NCI-H1092 treated with DMSO at 0.1 percent for 48 hours (cell line): ENCODE data around the gene CNTN4.

Experiments used
- DNase-seq: peaks from one replicate; lab custom pipeline; 2025; lab: John Stamatoyannopoulos, UW

Gene CNTN4

DNA sequence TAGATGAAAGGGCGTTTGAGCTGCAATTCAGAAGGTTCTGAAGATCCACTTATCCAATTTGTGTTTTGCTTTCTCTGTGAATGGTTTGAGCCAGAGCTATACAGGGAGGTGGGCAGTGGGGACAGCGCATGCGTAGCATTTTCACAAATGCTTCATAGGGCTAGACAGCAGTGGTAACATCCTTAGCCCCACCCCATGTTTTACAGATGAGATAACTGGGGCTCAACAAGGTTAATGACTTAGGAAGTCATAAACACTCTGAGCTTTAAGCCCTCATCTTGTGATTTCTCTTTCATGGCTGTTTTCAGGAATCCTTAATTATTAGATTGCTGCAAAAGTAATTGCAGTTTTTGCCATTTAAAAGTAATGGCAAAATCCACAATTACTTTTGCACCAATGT, 602.8 kb downstream of the CNTN4 start:
- DNase-seq: no peak

- no peak for DNase-seq
Observed at GRCh38 chr3:2706144-2706835, 607.6 kb downstream of the CNTN4 start.

GRCh38 chr3:2706836-2707210, 608.2 kb downstream of the CNTN4 start:
- no peak for DNase-seq

DNA sequence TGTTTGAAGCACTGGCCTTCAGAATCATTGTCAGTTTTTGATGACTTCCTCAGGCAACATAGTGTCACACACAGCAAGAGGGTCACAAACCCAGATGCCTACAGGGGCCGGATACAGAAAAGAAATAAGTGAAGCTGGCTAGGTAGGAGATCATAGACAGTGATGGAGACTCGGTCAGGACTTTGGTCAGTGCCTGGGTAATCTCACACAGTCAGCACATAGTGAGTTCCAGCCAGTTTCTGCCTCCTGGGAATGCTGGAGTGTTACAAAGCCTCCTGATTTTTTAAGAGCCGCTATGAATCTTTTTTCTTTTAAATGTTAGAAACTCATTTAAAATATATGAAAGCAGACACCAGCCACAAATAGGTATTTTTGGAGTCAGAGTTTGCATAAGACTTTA, 612.4 kb downstream of the CNTN4 start:
- DNase-seq: no peak

- no peak for DNase-seq
Observed at GRCh38 chr3:2713923-2714322, 615.3 kb downstream of the CNTN4 start.

- no peak for DNase-seq
Observed at GRCh38 chr3:2714834-2715233, 616.2 kb downstream of the CNTN4 start.

GRCh38 chr3:2727101-2727500, 628.4 kb downstream of the CNTN4 start:
- DNase-seq: no peak

GRCh38 chr3:2727610-2728318, 629.1 kb downstream of the CNTN4 start:
- DNase-seq: peak; percentile 75

DNA sequence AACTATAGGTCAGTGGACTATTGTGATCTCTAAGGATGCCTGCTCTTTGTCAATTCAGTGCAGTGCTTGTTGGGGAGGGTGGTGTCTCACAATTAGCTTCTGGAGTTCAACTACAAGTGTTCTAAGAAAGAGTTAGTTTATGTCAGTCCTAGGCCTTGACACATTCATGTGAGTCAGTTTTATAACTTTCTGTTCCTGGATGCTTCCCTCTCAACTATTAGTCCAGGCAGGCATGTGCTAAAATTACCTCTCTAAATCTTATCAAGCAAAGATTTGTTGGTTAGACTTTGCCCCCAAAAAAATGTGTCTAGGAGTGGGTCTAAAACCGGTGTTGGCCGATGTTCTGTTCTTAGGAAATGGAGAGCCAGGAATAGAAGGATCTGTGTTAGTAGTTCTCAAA, 633.2 kb downstream of the CNTN4 start:
- no peak for DNase-seq

- no peak for DNase-seq
Observed at GRCh38 chr3:2735392-2735894, 636.8 kb downstream of the CNTN4 start.

DNA sequence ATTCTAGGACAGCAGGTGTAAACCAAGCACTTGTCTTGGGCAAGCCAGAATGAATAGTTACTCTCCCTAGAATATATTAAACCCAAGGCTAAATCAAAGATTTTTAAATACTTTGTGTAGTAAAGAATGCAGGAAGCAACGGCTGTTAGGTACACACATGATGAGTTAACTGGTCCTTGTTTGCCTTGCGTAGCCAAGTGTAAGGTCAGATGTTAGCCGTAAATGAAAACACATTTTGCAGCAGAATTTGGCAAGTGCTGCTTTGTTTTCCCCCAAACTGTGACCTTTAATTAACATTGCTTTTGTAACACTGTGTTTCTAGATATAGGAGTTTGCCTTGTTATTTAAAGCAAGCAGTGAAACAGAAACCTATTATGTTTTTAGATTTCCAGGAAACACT, 642.9 kb downstream of the CNTN4 start:
- no peak for DNase-seq

DNA sequence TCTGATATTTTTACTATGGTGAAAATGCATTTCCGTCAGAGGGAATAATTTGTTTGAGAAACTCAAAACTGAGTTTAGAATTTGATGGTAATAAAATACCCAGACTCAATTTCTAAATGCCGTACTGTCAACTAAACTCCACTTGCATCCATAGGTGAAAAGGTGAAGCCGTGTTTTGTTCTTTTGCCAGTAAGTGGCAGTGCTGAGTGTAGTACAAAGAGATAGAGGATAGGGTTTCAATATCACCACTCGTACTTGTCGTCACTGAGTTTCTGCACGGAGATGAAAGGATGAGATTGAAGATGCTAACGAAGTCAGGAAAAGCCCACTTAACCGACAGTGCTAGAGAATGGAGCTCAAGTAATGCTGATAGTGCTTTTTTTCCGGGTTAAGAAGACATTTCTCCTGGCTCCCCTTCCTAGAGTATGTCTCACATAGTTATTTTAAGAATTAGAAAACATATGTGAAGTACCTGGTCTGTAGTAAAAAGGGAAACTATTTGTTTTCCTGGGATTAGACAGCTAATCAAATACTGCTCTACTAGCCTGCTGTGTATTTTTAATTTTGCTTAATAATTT, 666.4 kb downstream of the CNTN4 start:
- peak; percentile 62 for DNase-seq

GRCh38 chr3:2770451-2770850, 671.8 kb downstream of the CNTN4 start:
- DNase-seq: no peak

- no peak for DNase-seq
Observed at GRCh38 chr3:2771193-2771592, 672.5 kb downstream of the CNTN4 start.

DNA sequence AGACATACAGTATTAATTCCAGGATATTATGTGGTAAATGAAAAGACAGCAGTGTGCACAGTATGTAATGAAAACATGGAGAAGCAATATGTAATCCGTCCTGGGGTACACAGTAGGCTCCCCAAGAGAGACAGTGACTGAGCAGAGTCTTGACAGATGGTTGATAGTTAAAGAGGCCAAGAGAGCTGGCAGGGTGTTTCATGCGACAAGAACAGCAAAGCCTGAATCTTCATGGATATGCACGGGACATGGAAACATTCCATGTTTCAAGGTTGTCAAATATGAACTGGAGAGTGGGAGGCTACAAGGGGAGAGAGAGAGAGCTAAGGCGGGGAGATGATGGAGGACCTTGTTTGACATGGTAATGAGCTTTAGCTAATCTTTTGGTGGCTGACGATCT, 673.1 kb downstream of the CNTN4 start:
- DNase-seq: no peak

GRCh38 chr3:2772803-2773202, 674.1 kb downstream of the CNTN4 start:
- DNase-seq: no peak

- no peak for DNase-seq
Observed at GRCh38 chr3:2774481-2775249, 676.0 kb downstream of the CNTN4 start.

- DNase-seq: no peak
Observed at GRCh38 chr3:2783261-2783660, 684.6 kb downstream of the CNTN4 start.

DNA sequence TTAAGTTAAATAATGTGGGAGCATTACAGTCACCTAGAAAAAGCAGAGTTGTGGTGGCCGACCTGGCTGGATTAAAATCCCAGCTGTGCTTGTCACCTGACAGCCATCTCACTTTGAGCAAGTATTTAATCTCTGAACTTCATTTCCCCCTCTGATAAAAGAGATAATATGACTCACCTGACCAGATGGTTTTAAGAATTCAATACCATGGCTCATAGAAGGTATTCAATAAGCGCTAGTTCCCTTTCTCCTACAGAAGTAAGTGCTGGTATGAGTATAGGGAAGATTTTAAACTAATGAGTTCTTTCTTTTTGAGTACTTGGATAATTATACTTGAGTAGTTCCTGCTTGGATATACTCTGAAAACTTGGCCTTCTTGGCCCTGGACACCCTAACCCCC, 686.0 kb downstream of the CNTN4 start:
- DNase-seq: no peak

DNA sequence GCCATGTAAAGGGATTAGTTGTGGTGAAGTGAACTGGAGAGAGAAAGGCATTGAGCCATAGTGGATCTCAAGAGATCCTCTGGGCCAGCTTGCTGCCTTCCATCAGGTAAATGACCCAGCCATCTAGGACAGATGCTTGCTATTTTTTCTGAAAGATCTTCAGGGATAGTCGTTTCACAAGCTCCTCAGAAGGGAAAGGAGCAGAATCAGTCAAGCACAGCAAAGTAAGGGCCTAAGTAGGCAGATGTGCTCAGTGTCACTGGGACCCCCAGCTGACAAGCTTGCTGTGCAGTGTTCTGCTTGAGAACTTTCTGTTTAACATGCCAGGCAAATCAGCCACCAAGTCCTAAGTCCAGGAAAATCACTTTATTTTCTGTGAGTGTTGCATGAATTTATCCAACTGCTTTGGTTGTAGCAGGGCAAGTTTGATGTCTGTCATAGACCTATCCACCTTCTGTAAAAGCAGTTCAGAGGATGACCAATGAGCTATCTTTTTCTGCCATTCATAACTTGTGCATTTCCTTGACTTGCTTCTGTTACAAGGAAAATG, 691.7 kb downstream of the CNTN4 start:
- no peak for DNase-seq

GRCh38 chr3:2792432-2792831, 693.8 kb downstream of the CNTN4 start:
- no peak for DNase-seq

DNA sequence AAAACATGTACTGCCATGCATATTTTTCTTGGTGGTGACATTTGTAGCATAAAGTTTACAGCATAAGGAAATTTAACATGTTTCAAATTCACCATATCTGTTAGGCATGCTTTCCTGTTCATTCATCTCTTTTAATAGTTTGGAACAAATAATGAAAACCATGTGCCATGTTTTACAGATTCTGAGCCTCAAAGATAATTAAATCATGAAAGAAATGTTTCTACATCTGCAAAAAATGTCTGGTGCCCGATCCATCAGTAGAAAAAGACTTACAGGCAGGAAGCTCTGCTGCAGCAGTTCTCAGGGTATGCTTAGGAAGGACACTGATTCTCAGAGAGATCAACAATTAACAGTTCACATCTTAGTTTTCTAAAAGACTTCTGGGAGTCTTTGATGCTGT, 695.3 kb downstream of the CNTN4 start:
- DNase-seq: no peak
